Measurements from ENCODE around the gene EPB41L5. TPM values are rescaled to one million over a fixed set of nuclear protein-coding genes. Genes with fewer than 3 reads are reported as not detected.

EPB41L5 gene
- total RNA-seq, 2 experiments from 2014 or later: 3.8 to 5.6 TPM

GRCh38 chr2:120223034-120223912 is 210.4 kb downstream of the EPB41L5 start, which contains the start of gene TMEM185B:
Gene TMEM185B (minus strand): TSS chr2:120223400. CDS start chr2:120222976, 424 bp downstream.
- ATAC-seq (peak; percentile 94), DNase-seq (peak; percentile 91)
- H3K4me3 Mint-ChIP-seq: peak within 1 kb of the TSS; percentile 83
- peaks cover 76% of the 10 kb centered on the region for H3K36me3 Mint-ChIP-seq (ENCODE audit: low read depth)
- H3K27me3 Mint-ChIP-seq (ENCODE audit: low read depth): no peaks in the 10 kb centered on the region
- peak within 1 kb of the TSS; percentile 91 for H3K27ac Mint-ChIP-seq
- peaks cover 67% of the 10 kb centered on the region for H3K4me1 Mint-ChIP-seq (ENCODE audit: low read depth)
- ChIA-PET POLR2A (interaction anchor here (1.0 to 1.9 kb wide), 6 partner anchors 9 to 47 kb away, joined by 3 to 20 read pairs (median 5); no protein-coding TSS in a partner anchor), CTCF (interaction anchor here (0.6 to 3.5 kb wide), 5 partner anchors 9 to 90 kb away, joined by 3 to 16 read pairs (median 5); partner anchors contain the start of gene RALB)
- no peaks in the 10 kb centered on the region for H3K9me3 Mint-ChIP-seq (ENCODE audit: insufficient read depth)

DNA sequence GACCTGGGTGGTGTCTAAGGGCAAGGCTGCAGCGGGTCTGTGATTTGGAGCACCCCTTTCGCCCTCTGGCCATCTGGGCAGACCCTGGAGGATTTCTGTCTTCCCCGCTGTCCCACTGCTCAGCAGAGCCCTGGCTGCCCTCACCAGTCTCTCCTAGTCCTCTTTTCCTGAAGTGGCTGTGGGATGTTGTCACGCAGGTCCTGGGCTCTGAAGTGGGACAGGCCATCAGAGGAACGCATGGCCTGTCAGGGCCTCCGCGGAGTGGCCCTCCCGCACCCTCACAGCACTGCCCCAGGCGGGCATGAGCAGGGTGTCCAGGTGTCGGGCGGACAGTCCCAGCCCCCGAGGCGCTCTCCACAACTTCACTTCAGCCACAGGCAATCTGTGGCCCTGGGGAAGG is 211.4 kb downstream of the EPB41L5 start:
- ATAC-seq: no peak
- Mint-ChIP-seq H3K4me1 (ENCODE audit: low read depth) (peaks cover 77% of the 10 kb centered on the region), H3K27ac (peak overlapping the region; percentile 90), H3K36me3 (ENCODE audit: low read depth) (peaks cover 76% of the 10 kb centered on the region), H3K27me3 (ENCODE audit: low read depth) (no peaks in the 10 kb centered on the region), H3K9me3 (ENCODE audit: insufficient read depth) (no peaks in the 10 kb centered on the region), H3K4me3 (peak overlapping the region; percentile 83)
- ChIA-PET POLR2A (interaction anchor here (1.9 kb wide), 1 partner anchor 33 kb away, joined by 6 read pairs; no protein-coding TSS in a partner anchor), CTCF (interaction anchor here (1.2 to 3.5 kb wide), 3 partner anchors 28 to 49 kb away, joined by 5 to 16 read pairs (median 10); partner anchors contain the start of gene RALB)
- no peak for DNase-seq

DNA sequence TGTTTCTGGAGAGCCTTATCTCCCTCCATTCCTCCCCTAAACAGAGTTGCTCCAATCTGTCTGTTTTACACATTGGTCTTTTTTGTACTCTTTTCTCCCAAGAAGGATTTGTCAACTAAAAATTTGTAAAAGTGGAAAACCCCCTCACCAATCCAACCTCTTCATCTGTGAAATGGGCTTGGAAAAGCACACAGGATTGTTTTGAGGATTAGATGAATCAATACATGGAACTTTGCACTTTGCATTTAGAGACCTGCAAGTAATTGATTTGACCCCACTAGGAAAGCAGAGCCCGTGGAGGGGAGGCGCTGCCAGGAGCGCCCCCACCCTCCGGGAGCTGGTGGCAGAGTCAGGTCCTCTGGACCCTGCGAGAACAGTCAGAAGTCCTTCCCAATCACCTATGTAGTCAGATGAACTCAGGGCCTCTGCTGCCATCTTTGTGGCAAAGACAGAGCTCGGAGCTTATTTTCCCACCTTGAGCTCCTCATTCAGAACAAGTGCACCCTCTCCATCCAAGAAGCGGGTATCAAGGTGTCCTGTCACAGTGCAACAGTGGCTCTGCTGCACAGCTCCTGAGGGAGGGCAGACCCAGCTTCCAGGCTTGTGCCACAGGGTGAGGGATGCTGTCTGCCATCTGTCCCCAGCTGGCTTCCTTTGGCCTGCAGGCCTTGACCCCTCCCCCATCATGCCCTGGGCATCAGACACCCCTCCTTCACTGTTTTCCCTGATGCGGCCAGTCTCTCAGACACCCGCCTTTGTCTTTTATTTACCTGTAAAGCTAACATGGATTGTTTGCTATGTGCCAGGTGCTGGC is 212.1 kb downstream of the EPB41L5 start:
- ChIA-PET POLR2A (interaction anchor here (0.7 to 1.9 kb wide), 3 partner anchors 26 to 88 kb away, joined by 4 to 6 read pairs (median 4); no protein-coding TSS in a partner anchor), CTCF (interaction anchor here (0.6 to 2.4 kb wide), 4 partner anchors 9 to 88 kb away, joined by 3 to 10 read pairs (median 6); no protein-coding TSS in a partner anchor)
- H3K27ac Mint-ChIP-seq: peak overlapping the region; percentile 90
- ATAC-seq: no peak
- no peaks in the 10 kb centered on the region for H3K9me3 Mint-ChIP-seq (ENCODE audit: insufficient read depth)
- H3K27me3 Mint-ChIP-seq (ENCODE audit: low read depth): no peaks in the 10 kb centered on the region
- H3K36me3 Mint-ChIP-seq (ENCODE audit: low read depth): peaks cover 76% of the 10 kb centered on the region
- DNase-seq: no peak
- peaks cover 82% of the 10 kb centered on the region for H3K4me1 Mint-ChIP-seq (ENCODE audit: low read depth)
- peak overlapping the region; percentile 83 for H3K4me3 Mint-ChIP-seq

DNA sequence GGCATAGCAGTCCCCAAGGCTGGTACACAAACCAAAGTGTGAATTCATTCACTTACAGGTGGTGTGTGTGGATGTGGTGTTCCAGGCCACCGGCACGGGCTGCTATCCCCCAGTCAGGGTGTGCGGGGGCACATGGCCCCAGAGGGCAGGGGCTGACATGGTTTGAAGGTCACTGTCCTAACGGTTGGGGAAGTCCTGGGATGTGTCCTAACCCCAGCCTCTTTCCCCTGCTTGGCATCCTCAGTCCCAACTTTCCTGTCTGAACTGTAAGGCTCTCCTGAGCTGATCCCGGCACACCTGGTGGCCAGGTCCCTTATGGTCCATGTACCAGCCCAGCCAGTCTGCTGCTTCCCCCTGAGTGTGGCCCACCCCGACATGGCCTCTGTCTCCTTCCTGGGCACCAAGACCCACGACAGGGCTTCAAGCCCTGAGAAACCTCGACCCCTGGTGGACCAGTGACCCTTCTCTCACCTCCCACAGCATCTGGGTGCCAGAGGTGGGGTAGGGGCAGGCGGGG is 212.7 kb downstream of the EPB41L5 start:
- peaks cover 85% of the 10 kb centered on the region for H3K4me1 Mint-ChIP-seq (ENCODE audit: low read depth)
- ATAC-seq (no peak), DNase-seq (no peak)
- no peak overlapping the region for H3K4me3 Mint-ChIP-seq
- peak overlapping the region; percentile 46 for H3K27ac Mint-ChIP-seq
- ChIA-PET CTCF (interaction anchor here (1.2 to 2.4 kb wide), 3 partner anchors 10 to 88 kb away, joined by 3 to 10 read pairs (median 8); no protein-coding TSS in a partner anchor), POLR2A (interaction anchor here (1.3 kb wide), 1 partner anchor 26 kb away, joined by 4 read pairs; no protein-coding TSS in a partner anchor)
- H3K27me3 Mint-ChIP-seq (ENCODE audit: low read depth): no peaks in the 10 kb centered on the region
- no peaks in the 10 kb centered on the region for H3K9me3 Mint-ChIP-seq (ENCODE audit: insufficient read depth)
- H3K36me3 Mint-ChIP-seq (ENCODE audit: low read depth): peaks cover 76% of the 10 kb centered on the region

- H3K27ac Mint-ChIP-seq: peak overlapping the region; percentile 76
These were observed 213.4 kb downstream of the EPB41L5 start for GRCh38 chr2:120226316-120226715.

DNA sequence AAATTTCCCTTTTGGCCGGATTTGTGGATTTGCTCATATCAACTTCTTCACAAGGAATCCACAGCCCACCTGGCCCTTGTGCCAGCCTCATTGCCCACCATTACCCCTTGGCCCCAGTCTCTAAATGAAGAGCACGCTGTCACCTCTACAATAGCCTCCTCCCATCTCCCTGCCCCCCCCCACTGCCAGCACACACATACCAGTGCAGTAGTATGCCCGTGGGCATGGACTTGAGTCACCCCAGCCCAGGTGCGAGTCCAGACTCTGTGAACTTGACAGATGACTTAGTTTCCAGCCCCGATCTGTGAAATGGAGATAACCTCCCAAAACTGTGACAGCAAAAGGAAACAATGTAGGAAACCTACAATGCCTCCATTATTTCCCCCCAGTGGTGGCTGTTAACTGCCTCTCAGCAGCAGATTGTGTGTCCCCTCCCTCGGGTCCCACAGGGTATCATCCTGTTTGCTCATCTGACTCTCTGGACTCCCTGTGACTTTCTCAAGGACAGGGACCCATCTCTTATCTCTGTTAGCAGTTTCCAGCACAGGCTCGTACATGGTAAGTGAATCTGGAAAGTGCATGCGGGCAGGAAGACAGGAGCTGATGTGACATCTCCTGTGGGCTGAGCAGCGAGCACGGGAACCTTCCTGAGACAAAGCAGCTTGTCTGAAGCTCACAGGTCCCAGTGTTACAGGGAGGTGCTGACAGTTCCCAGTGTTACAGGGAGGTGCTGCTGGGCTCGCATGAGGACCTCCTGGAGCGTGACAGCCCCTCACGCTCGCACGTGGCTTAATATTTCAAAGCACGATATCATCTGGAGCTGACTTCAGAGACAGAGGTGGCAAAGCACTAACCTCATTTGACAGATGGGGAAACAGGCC is 214.5 kb downstream of the EPB41L5 start:
- Mint-ChIP-seq H3K27me3 (ENCODE audit: low read depth) (no peaks in the 10 kb centered on the region), H3K36me3 (ENCODE audit: low read depth) (peaks cover 75% of the 10 kb centered on the region), H3K4me1 (ENCODE audit: low read depth) (peaks cover 73% of the 10 kb centered on the region), H3K27ac (peak overlapping the region; percentile 76), H3K4me3 (peak overlapping the region; percentile 42), H3K9me3 (ENCODE audit: insufficient read depth) (no peaks in the 10 kb centered on the region)
- no peak for DNase-seq
- ChIA-PET POLR2A (interaction anchor here (0.7 to 1.0 kb wide), 2 partner anchors 8 to 18 kb away, joined by 3 read pairs; no protein-coding TSS in a partner anchor), CTCF (interaction anchor here (0.6 to 2.3 kb wide), 7 partner anchors 9 to 118 kb away, joined by 3 to 13 read pairs (median 3); no protein-coding TSS in a partner anchor)
- no peak for ATAC-seq

More at GRCh38 chr2:120226316-120226715, 213.4 kb downstream of the EPB41L5 start:
- Mint-ChIP-seq H3K4me1 (ENCODE audit: low read depth) (peaks cover 82% of the 10 kb centered on the region), H3K27me3 (ENCODE audit: low read depth) (no peaks in the 10 kb centered on the region), H3K4me3 (no peak overlapping the region), H3K9me3 (ENCODE audit: insufficient read depth) (no peaks in the 10 kb centered on the region), H3K36me3 (ENCODE audit: low read depth) (peaks cover 76% of the 10 kb centered on the region)
- DNase-seq: no peak
- ATAC-seq: no peak
- ChIA-PET POLR2A (no interaction called here), CTCF (interaction anchor here (1.6 to 2.4 kb wide), 2 partner anchors 10 to 87 kb away, joined by 3 to 8 read pairs; no protein-coding TSS in a partner anchor)

DNA sequence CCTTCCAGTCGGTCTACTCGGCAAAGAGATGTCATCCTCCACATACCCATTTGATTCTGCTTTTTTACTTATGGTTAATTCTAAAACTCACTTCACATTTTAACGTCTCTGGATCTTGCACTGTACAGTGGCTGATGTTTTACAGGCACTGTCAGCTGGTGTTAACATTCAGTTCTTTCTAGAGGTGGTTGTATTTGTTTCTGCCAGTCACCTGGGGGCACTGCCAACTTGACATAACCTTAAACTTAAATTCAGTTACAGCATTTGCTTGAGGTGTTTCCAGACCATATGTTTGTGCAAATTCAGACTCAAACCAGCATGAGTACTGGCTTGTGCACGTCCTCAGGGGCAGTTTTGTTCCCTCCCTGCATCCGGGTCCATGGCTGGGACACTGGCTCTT is 215.6 kb downstream of the EPB41L5 start:
- no peak for DNase-seq
- Mint-ChIP-seq H3K4me3 (peak overlapping the region; percentile 20), H3K4me1 (ENCODE audit: low read depth) (peaks cover 81% of the 10 kb centered on the region), H3K27me3 (ENCODE audit: low read depth) (no peaks in the 10 kb centered on the region), H3K27ac (peak overlapping the region; percentile 2), H3K36me3 (ENCODE audit: low read depth) (peaks cover 72% of the 10 kb centered on the region), H3K9me3 (ENCODE audit: insufficient read depth) (no peaks in the 10 kb centered on the region)
- ChIA-PET POLR2A (interaction anchor here (0.7 to 1.0 kb wide), 2 partner anchors 9 to 17 kb away, joined by 3 read pairs; no protein-coding TSS in a partner anchor), CTCF (interaction anchor here (0.8 to 4.9 kb wide), 6 partner anchors 10 to 119 kb away, joined by 3 to 37 read pairs (median 4); no protein-coding TSS in a partner anchor)
- ATAC-seq: no peak

Other genes starting within 250 kb of the EPB41L5 start
- gene TMEM185B, start 210.3 kb downstream of the EPB41L5 start, total RNA-seq: 10 to 100 TPM; 25.6 to 25.8 TPM
- gene RALB, start 239.8 kb downstream of the EPB41L5 start, total RNA-seq: 10 to 100 TPM; 39.4 to 45.4 TPM

Measured in activated CD8-positive, alpha-beta T cell treated with anti-CD3 and anti-CD28 coated beads, Interleukin-2, amount 10 ng/mL, durations not matched to agents 7 days and 5 days (primary cell).